Inflammatory macrophage (primary cell): ENCODE measurements around the gene MED27.

ENCODE experiments used
- DNase-seq, 2 donors: peaks; one replicate each; pipeline ENCODE4 v3.0.0-alpha.2; 2020 to 2022

Gene MED27

GRCh38 chr9:131874916-131875670 lies 204.6 kb downstream of the MED27 start:
- no peak for DNase-seq

DNA sequence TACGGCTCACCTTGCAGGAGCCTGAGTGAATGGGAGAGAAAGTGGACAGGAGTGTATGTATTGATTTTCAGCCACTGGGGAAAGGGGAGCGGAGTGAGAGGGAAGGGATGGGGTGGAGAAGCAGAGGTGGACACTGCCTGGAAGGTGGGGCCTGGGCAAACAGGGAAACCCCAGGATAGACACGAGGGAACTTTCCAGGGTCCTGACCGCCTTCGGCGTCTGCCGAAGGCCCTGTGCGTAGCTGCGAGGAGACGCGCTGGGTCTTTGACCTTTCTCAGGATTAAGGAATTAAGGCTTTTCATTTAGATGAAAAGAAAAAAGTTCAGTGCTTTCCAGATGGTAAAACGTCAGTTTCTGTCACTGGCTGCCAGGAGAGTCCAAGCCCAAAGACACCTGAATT lies 205.2 kb downstream of the MED27 start:
- DNase-seq: no peak

GRCh38 chr9:131873891-131874440 lies 205.7 kb downstream of the MED27 start:
- DNase-seq: no peak

GRCh38 chr9:131873335-131873734 lies 206.3 kb downstream of the MED27 start:
- DNase-seq: no peak

GRCh38 chr9:131872702-131873101 lies 207.0 kb downstream of the MED27 start:
- DNase-seq: no peak

DNA sequence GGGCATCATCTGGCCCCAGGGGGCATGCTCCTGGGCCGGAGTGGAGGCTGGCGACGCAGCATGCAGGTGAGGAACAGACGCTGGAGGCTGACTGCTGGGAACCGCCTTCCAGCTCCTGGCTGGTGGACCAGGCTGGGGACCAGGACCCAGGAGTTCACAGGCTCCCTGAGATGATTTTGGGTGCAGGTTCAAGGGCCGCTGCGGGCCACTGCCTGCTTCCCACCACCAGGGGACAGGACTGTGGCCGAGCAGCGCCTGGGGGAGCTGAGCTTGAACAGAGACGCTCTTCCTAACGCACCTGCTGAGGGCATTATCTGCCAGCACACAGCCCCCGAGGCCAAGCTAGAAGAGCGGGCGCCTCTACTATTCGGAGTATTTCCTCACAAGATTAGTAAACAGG lies 207.7 kb downstream of the MED27 start:
- DNase-seq: no peak

- DNase-seq: no peak
Measured at GRCh38 chr9:131870156-131870555, 209.5 kb downstream of the MED27 start.

GRCh38 chr9:131869348-131869747 lies 210.3 kb downstream of the MED27 start:
- no peak for DNase-seq

GRCh38 chr9:131868766-131869165 lies 210.9 kb downstream of the MED27 start:
- no peak for DNase-seq

GRCh38 chr9:131867611-131868192 lies 212.0 kb downstream of the MED27 start:
- DNase-seq: no peak

- DNase-seq: no peak
Measured at GRCh38 chr9:131865446-131866195, 214.0 kb downstream of the MED27 start.

GRCh38 chr9:131864531-131864930 lies 215.1 kb downstream of the MED27 start:
- DNase-seq: no peak

DNA sequence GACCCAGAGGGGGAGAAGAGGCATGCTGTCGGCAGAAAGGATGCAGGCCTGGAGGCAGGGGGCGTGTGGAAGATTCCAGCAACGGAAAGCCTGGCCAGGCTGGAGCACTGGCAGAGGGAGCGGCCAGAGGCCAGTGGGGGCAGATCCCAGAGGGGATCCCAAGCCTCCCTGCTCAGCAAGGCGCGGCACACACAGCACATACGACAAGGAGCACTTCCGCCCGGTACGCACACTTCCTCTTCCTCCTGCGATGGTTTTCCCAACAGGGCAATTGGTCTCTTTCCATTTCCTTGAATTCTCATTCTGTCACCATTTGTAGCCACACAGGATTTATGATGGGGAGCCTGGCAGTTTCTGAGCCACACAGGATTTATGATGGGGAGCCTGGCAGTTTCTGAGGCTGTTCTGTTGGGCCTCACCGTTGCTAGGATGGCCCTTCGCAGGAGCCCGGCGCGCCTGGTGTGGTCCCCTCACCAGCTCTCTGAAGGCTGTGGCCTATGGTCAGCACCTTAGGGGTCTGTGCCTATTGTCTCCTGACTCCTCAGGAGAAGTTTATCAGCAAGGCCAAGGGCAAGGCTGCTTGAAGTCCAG lies 216.3 kb downstream of the MED27 start:
- no peak for DNase-seq

DNA sequence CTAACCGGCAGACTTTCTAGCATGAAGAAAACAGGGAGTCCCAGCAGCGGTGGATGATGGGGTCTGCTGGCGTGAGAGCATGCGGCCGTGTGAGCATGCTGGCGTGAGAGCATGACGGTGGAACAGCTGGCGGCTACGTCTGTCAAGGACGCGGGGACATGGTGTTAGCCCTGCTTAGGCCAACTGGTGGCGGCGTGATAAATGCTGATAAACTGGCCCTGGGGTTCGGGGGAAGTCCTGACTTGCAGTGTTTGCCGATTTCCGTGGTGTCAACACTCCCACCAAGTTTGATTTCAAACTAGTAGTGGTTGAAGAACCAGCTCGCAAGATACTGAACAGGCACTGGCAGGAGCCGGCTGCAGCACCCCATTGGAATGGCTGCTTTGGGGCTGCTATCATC lies 217.4 kb downstream of the MED27 start:
- no peak for DNase-seq

DNA sequence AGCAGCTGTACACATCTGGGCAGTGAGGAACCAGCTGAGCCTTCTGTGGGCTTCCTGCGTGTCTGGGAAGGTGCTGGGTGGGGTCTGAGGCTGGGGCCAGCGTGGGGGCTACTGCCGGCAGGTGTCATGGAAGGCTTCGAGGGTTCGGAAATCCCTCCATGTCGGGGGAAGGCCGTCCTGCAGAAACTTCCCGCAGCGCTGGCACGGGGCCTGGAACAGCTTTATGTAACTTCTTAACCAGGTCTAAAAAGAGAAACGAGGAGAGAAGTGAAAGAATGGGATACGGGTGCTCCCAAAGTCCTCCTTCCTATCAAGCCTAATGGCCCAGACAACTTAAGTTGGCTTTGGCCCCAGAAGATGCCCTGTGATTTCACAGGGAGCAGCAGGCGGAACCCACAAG lies 219.2 kb downstream of the MED27 start:
- no peak for DNase-seq

DNA sequence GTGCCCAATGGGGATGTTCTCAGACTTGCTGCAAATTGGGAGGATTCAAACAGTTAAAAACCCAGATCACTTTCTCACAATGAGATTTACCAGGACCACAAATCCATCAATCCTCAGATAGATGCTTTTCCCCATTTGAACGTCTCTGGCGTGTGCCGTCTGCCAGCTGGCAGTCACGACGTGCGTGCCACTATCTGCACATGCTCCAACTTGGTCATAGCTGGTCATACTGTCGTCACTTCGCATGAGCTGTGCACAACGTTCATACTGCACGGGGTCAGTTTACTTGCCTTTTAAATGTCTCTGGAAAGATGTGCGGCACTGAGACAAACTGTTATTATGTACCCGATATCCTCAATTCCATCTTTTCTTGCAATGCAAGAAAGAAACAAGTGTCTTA lies 221.5 kb downstream of the MED27 start:
- no peak for DNase-seq

- no peak for DNase-seq
Measured at GRCh38 chr9:131856105-131856504, 223.6 kb downstream of the MED27 start.

GRCh38 chr9:131854896-131855613 lies 224.6 kb downstream of the MED27 start:
- no peak for DNase-seq

DNA sequence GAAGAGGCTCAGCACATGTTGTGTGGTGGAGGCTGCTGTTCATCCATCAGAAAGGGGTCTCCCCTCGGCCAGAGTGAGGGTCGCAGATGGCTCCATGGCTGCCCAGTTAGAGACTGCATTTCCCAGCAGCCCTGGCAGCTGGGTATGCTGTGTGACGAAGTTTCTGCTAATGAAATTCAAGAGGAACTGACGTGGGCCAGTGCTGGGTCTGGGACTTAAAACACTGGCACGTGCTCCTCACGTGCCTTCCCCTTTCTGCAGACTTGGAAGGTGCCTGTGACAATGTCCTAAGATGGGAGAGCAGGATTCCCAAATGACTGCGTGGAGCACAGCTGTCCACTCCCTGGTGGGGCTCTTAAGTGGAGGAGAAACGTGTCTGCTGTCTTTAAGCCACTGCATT lies 225.3 kb downstream of the MED27 start:
- DNase-seq: peak; percentile 59 to 78

DNA sequence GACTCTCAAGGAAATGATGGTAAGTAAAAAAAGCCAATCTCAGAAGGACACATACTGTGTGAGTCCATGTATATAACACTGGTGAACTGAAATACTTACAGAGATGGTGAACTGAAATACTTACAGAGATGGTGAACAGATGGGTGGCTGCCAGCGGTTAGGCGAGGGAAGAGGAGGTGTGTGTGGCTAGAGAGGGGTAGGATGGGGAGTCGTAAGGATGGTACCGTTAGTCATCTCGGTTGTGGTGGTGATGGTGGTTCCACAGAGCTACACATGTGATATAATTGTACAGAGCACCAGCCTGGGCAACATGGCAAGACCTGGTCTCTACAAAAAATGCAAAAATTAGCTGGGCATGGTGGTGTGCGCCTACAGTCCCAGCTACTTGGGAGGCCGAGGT lies 226.2 kb downstream of the MED27 start:
- DNase-seq: no peak

- DNase-seq: no peak
Measured at GRCh38 chr9:131851414-131851813, 228.3 kb downstream of the MED27 start.

GRCh38 chr9:131849391-131849790 lies 230.3 kb downstream of the MED27 start:
- DNase-seq: no peak
